ENCODE measurements around the gene FEZ2. TPM values are rescaled to one million over a fixed set of nuclear protein-coding genes. Genes with fewer than 3 reads are reported as not detected.

Gene FEZ2
- polyA plus RNA-seq, 1 donor from 2014 or later = 36.8 TPM

- Histone ChIP-seq H3K9me3 (ENCODE audit: low read length) (no peaks in the 10 kb centered on the region), H3F3A (ENCODE audit: insufficient read depth, low read length, poor library complexity, severe bottlenecking) (no peaks in the 10 kb centered on the region), H3K27me3 (ENCODE audit: insufficient read depth, low read depth, low read length) (no peaks in the 10 kb centered on the region), H3K4me3 (ENCODE audit: low read length) (no peak overlapping the region), H3K27ac (ENCODE audit: low read length) (no peak overlapping the region), H3K9ac (ENCODE audit: low read length) (no peak overlapping the region), H3K36me3 (ENCODE audit: insufficient read depth, low read length) (no peaks in the 10 kb centered on the region), H4K20me1 (ENCODE audit: insufficient read depth) (no peaks in the 10 kb centered on the region), H2AFZ (ENCODE audit: low read depth, low read length) (no peak overlapping the region), H3K9me2 (ENCODE audit: insufficient read depth, low read length) (no peaks in the 10 kb centered on the region), H3K79me2 (replicated peaks; ENCODE audit: insufficient read depth, low read length) (no peaks in the 10 kb centered on the region), H3K4me2 (ENCODE audit: low read length) (no peak overlapping the region)
- TF ChIP-seq MXI1 (conservative IDR thresholded peaks at IDR 0.05; ENCODE audit: poor library complexity, severe bottlenecking) (no peak), REST (IDR thresholded peaks at IDR 0.05; ENCODE audit: borderline replicate concordance) (no peak)
Measured at GRCh38 chr2:36528766-36529392, 69.1 kb downstream of the FEZ2 start.

GRCh38 chr2:36528274-36528673, 69.7 kb downstream of the FEZ2 start:
- Histone ChIP-seq H3K4me2 (ENCODE audit: low read length) (no peak overlapping the region), H3F3A (ENCODE audit: insufficient read depth, low read length, poor library complexity, severe bottlenecking) (no peaks in the 10 kb centered on the region), H3K9ac (ENCODE audit: low read length) (no peak overlapping the region), H4K20me1 (ENCODE audit: insufficient read depth) (no peaks in the 10 kb centered on the region), H3K9me2 (ENCODE audit: insufficient read depth, low read length) (no peaks in the 10 kb centered on the region), H3K27ac (ENCODE audit: low read length) (no peak overlapping the region), H3K27me3 (ENCODE audit: insufficient read depth, low read depth, low read length) (no peaks in the 10 kb centered on the region), H3K4me3 (ENCODE audit: low read length) (no peak overlapping the region), H3K36me3 (ENCODE audit: insufficient read depth, low read length) (no peaks in the 10 kb centered on the region), H2AFZ (ENCODE audit: low read depth, low read length) (no peak overlapping the region), H3K79me2 (replicated peaks; ENCODE audit: insufficient read depth, low read length) (no peaks in the 10 kb centered on the region), H3K9me3 (ENCODE audit: low read length) (no peaks in the 10 kb centered on the region)
- no peak for TF ChIP-seq MXI1 (conservative IDR thresholded peaks at IDR 0.05; ENCODE audit: poor library complexity, severe bottlenecking)
- no peak for TF ChIP-seq RAD21 (conservative IDR thresholded peaks at IDR 0.05)
- no peak for TF ChIP-seq EP300 (conservative IDR thresholded peaks at IDR 0.05; ENCODE audit: poor library complexity, severe bottlenecking)
- TF ChIP-seq REST (IDR thresholded peaks at IDR 0.05; ENCODE audit: borderline replicate concordance) = no peak
- no peak for TF ChIP-seq CTCF (IDR thresholded peaks at IDR 0.05; ENCODE audit: poor library complexity, severe bottlenecking)
- TF ChIP-seq SMC3 (conservative IDR thresholded peaks at IDR 0.05; ENCODE audit: poor library complexity) = no peak
- TF ChIP-seq EZH2 (IDR thresholded peaks at IDR 0.05; ENCODE audit: borderline replicate concordance, insufficient read depth, low read length, poor library complexity, severe bottlenecking) = no peak
- TF ChIP-seq POLR2AphosphoS5 (IDR thresholded peaks at IDR 0.05) = no peak
- no peak for TF ChIP-seq TAF1 (IDR thresholded peaks at IDR 0.05; ENCODE audit: low read depth)

Measured in neural cell (in vitro differentiated cells).